Lower leg skin (tissue), 3 donors: ENCODE results near the gene NEB.

Experiments used
- POLR2A ChIP-seq, 2 donors: fragments of 450-650 bp; IDR thresholded peaks; one replicate each; pipeline ENCODE4 v1.6.1; 2016 to 2017; ENCODE audit warnings: antibody characterized with exemption in 2 of 2, mild to moderate bottlenecking in 1 of 2, moderate library complexity in 1 of 2
- TF ChIP-seq, protein P1 (sequence below), 3 donors: fragments of 450-650 bp; IDR thresholded peaks; one replicate each; pipeline ENCODE4 v1.5.1; 2016; ENCODE audit warnings: antibody characterized with exemption in 3 of 3, mild to moderate bottlenecking in 3 of 3, moderate library complexity in 2 of 3

DNA sequence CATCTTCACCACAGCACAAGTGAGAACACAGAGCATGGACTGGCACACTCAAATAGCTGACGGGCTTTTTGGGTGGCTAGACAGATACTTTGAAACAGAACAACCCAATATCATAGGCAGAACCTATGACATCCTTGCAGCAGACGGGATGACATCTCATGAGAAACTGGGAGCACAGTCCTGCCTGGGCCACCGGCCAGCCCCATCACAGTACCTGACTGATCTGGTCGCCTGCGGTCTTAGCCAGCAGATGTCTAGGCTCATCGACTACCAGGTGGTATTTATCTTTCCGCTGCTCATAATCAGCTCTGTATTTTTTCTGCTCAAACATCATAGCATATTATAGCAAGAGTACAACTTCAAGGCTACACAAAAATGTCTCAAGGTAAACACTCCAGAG, 200.3 kb downstream of the NEB start:
- TF ChIP-seq, protein P1, sequence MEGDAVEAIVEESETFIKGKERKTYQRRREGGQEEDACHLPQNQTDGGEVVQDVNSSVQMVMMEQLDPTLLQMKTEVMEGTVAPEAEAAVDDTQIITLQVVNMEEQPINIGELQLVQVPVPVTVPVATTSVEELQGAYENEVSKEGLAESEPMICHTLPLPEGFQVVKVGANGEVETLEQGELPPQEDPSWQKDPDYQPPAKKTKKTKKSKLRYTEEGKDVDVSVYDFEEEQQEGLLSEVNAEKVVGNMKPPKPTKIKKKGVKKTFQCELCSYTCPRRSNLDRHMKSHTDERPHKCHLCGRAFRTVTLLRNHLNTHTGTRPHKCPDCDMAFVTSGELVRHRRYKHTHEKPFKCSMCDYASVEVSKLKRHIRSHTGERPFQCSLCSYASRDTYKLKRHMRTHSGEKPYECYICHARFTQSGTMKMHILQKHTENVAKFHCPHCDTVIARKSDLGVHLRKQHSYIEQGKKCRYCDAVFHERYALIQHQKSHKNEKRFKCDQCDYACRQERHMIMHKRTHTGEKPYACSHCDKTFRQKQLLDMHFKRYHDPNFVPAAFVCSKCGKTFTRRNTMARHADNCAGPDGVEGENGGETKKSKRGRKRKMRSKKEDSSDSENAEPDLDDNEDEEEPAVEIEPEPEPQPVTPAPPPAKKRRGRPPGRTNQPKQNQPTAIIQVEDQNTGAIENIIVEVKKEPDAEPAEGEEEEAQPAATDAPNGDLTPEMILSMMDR (IDR thresholded peaks at IDR 0.05), result no peak
- TF ChIP-seq POLR2A (IDR thresholded peaks at IDR 0.05), result no peak
